Body of pancreas (tissue), 4 donors: ENCODE data around the gene HLA-DPB1.
A peak's percentile ranks its signal among the peaks of the same experiment; 100 is the strongest.

Source experiments
- POLR2A ChIP-seq, 3 donors: fragments of 450-650 bp; IDR thresholded peaks; one replicate each; pipeline ENCODE4 v1.6.1; 2016; ENCODE audit warnings: antibody characterized with exemption in 3 of 3, mild to moderate bottlenecking in 2 of 3
- TF ChIP-seq, protein P1 (sequence below), 7 experiments: fragments of 450-650 bp in 4 of 7; fragments of 200-600 bp in 3 of 7; sonication (generic) in 3 of 7; IDR thresholded peaks; one replicate each; pipeline ENCODE4 v1.5.1; 2016 to 2019; ENCODE audit warnings: antibody characterized with exemption in 7 of 7

DNA sequence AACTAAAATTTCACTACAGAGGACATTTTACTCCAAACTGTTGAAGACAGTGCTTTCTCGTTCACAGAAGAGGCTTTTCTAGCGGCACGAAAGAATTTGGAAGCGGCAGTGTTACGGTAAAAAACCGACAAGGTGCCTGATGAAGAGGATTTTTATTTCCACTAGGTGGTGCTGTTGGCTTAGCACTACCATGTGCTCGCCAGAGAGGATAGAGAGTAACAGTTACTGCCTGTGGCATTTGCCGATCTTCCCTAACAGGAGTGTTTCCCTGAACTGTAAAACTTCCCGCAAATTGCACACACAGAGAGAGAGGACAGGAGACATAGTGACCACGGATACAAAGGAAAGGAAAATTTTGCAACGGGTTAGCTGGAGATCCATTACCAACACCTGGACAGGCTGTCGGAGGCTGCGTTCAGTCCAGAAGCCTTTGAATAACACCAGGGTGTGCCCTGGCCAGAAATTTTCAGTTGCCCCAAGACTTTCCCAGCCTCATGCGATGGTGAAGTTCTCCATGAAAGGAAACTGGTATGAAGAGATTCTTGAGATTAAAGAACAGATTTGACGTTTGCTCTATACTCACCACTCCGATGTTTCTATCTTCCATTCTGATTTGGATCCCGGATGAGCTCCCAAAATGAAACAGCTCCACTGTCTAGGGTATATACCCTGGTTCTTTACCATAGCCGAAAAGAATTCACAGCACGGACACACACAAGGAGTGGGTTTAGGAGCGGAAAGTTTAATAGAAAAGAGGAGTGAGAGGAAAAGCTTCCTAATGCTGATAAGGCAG is 48.1 kb downstream of the HLA-DPB1 start:
- TF ChIP-seq, protein P1, sequence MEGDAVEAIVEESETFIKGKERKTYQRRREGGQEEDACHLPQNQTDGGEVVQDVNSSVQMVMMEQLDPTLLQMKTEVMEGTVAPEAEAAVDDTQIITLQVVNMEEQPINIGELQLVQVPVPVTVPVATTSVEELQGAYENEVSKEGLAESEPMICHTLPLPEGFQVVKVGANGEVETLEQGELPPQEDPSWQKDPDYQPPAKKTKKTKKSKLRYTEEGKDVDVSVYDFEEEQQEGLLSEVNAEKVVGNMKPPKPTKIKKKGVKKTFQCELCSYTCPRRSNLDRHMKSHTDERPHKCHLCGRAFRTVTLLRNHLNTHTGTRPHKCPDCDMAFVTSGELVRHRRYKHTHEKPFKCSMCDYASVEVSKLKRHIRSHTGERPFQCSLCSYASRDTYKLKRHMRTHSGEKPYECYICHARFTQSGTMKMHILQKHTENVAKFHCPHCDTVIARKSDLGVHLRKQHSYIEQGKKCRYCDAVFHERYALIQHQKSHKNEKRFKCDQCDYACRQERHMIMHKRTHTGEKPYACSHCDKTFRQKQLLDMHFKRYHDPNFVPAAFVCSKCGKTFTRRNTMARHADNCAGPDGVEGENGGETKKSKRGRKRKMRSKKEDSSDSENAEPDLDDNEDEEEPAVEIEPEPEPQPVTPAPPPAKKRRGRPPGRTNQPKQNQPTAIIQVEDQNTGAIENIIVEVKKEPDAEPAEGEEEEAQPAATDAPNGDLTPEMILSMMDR (IDR thresholded peaks at IDR 0.05), result peak in 4 of 7 experiments; percentile 11 to 28 (median 22)
- no peak for TF ChIP-seq POLR2A (IDR thresholded peaks at IDR 0.05)
